Calu3 (cell line): ENCODE measurements around the gene NLK. TPM values are rescaled to one million over a fixed set of nuclear protein-coding genes. Genes with fewer than 3 reads are reported as not detected.

Source experiments
- BruUV-seq: library from RNA; stranded (reverse); fragments of 400-500 nt; replicated peaks from 2 replicates; lab custom pipeline; 2021; lab: Mats Ljungman, UMichigan
- CTCF ChIA-PET: fragments of 300-600 bp; sonication (Branson Sonifier 250); formaldehyde crosslinking; loops from one replicate; lab custom pipeline; 2022; ENCODE audit warnings: antibody characterized with exemption; lab: Charles Lee
- DNase-seq: peaks from one replicate; pipeline ENCODE4 v3.0.0; 2022
- H3K27ac Mint-ChIP-seq: one replicate; pipeline ENCODE4 v1.8.0; 2022; ENCODE audit warnings: mixed read lengths; ENCODE audit not compliant: unreplicated experiment
- H3K27me3 Mint-ChIP-seq: one replicate; pipeline ENCODE4 v1.8.0; 2022; ENCODE audit warnings: mixed read lengths; ENCODE audit not compliant: unreplicated experiment
- H3K36me3 Mint-ChIP-seq: one replicate; pipeline ENCODE4 v1.8.0; 2022; ENCODE audit warnings: mild to moderate bottlenecking, moderate library complexity, mixed read lengths; ENCODE audit not compliant: insufficient read depth, unreplicated experiment
- H3K4me1 Mint-ChIP-seq: one replicate; pipeline ENCODE4 v1.8.0; 2022; ENCODE audit warnings: mild to moderate bottlenecking, low read depth, mixed read lengths; ENCODE audit not compliant: unreplicated experiment
- H3K4me3 Mint-ChIP-seq: one replicate; pipeline ENCODE4 v1.8.0; 2022; ENCODE audit warnings: mild to moderate bottlenecking, low read depth, moderate library complexity, mixed read lengths; ENCODE audit not compliant: unreplicated experiment
- H3K9me3 Mint-ChIP-seq: one replicate; pipeline ENCODE4 v1.8.0; 2022; ENCODE audit warnings: low read depth, mixed read lengths; ENCODE audit not compliant: unreplicated experiment
- intact Hi-C: fragments of 100-400 bp; cut with micrococcal nuclease; formaldehyde crosslinking; loops from one replicate; pipeline ENCODE4 v1.10.0; 2022; ENCODE audit not compliant: unreplicated experiment
- total RNA-seq: library from RNA; stranded (reverse); gene quantifications from 2 replicates; pipeline ENCODE4 v1.2.3, GENCODE V29; 2022
- TF ChIP-seq, protein P1 (sequence below): fragments of 200-600 bp; IDR thresholded peaks from one replicate; pipeline ENCODE4 v1.8.0; 2022; ENCODE audit warnings: antibody characterized with exemption; ENCODE audit not compliant: unreplicated experiment

Gene NLK
- total RNA-seq, 1 experiment from 2014 or later = 20.4 TPM

DNA sequence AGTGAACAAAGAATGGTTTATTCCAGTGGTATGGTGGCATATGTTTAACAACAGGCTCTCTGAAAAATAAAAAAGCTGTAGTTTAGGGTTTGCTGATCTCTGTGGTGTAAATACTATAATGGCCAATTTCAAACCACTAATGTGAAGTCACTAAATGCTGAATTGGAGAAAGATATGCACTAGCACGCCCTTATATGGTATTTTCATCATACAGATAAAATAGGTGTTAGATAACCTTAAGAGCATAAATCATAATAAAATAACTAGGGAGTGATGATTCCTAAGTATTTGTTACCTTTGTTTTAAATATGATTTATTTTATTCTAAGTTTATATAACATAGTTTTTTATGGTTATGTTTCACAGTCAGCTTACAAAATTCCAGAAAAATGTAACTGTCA lies 17.2 kb downstream of the NLK start:
- no peaks in the 10 kb centered on the region for H3K9me3 Mint-ChIP-seq
- CTCF ChIA-PET = no interaction called here
- no TSS peak for BruUV-seq
- TF ChIP-seq, protein P1, sequence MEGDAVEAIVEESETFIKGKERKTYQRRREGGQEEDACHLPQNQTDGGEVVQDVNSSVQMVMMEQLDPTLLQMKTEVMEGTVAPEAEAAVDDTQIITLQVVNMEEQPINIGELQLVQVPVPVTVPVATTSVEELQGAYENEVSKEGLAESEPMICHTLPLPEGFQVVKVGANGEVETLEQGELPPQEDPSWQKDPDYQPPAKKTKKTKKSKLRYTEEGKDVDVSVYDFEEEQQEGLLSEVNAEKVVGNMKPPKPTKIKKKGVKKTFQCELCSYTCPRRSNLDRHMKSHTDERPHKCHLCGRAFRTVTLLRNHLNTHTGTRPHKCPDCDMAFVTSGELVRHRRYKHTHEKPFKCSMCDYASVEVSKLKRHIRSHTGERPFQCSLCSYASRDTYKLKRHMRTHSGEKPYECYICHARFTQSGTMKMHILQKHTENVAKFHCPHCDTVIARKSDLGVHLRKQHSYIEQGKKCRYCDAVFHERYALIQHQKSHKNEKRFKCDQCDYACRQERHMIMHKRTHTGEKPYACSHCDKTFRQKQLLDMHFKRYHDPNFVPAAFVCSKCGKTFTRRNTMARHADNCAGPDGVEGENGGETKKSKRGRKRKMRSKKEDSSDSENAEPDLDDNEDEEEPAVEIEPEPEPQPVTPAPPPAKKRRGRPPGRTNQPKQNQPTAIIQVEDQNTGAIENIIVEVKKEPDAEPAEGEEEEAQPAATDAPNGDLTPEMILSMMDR = no peak
- intact Hi-C loops = loop anchor here (5.0 to 10.0 kb wide), 4 partner anchors 48 to 265 kb away; no protein-coding TSS in a partner anchor
- no peaks in the 10 kb centered on the region for H3K27me3 Mint-ChIP-seq
- peaks cover 25% of the 10 kb centered on the region for H3K4me1 Mint-ChIP-seq
- H3K4me3 Mint-ChIP-seq = no peak overlapping the region
- no peak for DNase-seq
- no peaks in the 10 kb centered on the region for H3K36me3 Mint-ChIP-seq
- H3K27ac Mint-ChIP-seq = no peak overlapping the region

DNA sequence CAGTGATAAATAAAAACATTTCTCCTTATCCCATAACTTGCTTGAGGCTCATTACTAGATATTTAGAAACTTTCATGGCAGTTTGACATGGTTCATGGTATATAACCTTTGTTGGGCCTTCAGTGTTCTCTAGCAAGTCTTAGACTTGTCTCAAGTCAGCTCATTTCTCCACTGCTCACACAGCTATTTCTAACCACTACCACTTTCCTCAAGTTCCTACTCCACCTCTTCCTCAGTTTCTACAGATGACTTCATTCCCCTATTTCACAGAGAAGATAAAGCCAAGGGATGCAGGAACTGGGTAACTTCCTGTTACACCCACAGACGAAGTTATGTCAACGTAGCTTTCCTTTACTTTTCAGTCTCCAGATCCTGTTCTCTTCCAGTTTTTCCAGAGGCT lies 23.2 kb downstream of the NLK start:
- no TSS peak for BruUV-seq
- TF ChIP-seq, protein P1 = no peak
- Mint-ChIP-seq H3K4me3 (no peak overlapping the region), H3K27me3 (no peaks in the 10 kb centered on the region), H3K4me1 (peaks cover 9% of the 10 kb centered on the region), H3K27ac (no peak overlapping the region), H3K36me3 (no peaks in the 10 kb centered on the region), H3K9me3 (no peaks in the 10 kb centered on the region)
- DNase-seq = no peak
- CTCF ChIA-PET = no interaction called here
- intact Hi-C loops = no loop called here

DNA sequence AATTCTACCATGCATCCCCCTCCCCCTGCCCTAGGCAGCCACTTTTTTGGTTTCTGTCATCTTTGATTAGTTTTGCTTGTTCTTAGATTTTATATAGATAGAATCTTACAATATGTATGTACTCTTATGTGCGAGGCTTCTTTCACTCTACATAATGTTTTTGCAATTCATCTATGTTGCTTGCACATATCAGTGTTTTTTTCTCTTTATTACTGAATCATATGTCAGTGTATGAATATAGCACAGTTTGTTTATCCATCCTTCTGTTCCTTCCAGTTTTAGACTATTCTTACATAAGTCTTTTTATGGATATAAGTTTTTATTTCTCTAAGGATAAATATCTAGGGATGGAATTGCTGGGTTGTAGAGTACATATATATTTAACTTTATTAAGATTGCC lies 26.6 kb downstream of the NLK start:
- Mint-ChIP-seq H3K27ac (no peak overlapping the region), H3K9me3 (peaks cover 2% of the 10 kb centered on the region), H3K4me1 (peaks cover 9% of the 10 kb centered on the region), H3K4me3 (no peak overlapping the region), H3K27me3 (no peaks in the 10 kb centered on the region), H3K36me3 (peaks cover 5% of the 10 kb centered on the region)
- TF ChIP-seq, protein P1 = no peak
- BruUV-seq = no TSS peak
- DNase-seq = no peak
- intact Hi-C loops = no loop called here
- CTCF ChIA-PET = no interaction called here

DNA sequence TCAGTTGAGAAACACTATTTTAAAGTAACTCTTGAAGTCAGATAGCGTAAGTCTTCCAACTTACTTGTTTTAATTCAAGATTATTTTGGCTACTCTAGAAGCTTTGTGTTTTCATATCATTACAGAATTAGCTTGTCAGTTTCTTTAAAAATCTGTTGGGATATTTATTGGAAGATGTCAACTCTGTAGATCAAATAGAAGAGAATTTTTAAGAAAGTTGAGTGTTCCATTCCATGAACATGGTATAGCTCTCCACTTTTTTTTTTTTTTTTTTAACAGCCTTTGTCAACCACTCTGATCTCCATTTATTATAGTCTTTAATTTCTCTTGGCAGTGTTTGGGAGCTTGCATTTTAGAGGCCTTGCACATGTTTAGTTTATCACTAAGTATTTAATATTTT lies 28.7 kb downstream of the NLK start:
- no TSS peak for BruUV-seq
- Mint-ChIP-seq H3K9me3 (peaks cover 2% of the 10 kb centered on the region), H3K27ac (no peak overlapping the region), H3K27me3 (no peaks in the 10 kb centered on the region), H3K4me1 (peaks cover 12% of the 10 kb centered on the region), H3K4me3 (no peak overlapping the region), H3K36me3 (peaks cover 5% of the 10 kb centered on the region)
- DNase-seq = no peak
- CTCF ChIA-PET = no interaction called here
- TF ChIP-seq, protein P1 = no peak
- intact Hi-C loops = loop anchor here (5.0 kb wide), 1 partner anchor 36 kb away; no protein-coding TSS in a partner anchor
